ENCODE measurements around the gene FZD4.
A peak's percentile ranks its signal among the peaks of the same experiment; 100 is the strongest.
"Not testable (repeated sequence)": the region's sequence is repeated elsewhere in the genome, so short reads cannot be mapped to it uniquely, and the experiment has no call there.

Gene FZD4

DNA sequence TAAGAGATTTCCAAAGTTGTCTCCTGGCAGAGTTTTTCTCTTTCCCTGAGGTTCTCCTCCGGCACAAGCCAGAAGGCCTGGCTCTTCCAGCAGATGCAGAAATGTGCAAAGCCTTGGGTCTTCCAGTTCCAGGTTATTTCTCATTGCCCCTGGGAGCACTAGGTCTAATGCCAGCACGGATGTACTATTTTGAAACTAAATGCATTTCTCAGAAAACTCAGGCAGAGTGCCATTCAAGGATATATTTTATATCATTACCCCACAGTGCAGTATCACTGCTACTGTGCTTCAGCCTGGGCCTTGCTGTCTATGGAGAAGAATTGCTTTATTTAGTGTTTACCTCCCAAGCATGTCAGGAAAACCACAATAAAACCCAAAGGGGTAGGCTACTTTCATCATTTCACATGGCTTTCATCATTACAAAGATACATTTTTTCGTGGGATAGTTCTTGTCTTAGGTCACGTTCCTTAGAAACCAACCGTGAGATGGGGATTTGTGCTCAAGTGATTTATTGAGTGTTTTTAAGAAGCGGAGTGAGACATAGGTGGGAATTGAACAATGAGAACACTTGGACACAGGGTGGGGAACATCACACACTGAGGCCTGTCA is 22.4 kb upstream of the FZD4 start:
- no peak for DNase-seq (ENCODE audit: low read depth, low spot score)
- H3K4me3 ChIP-seq (ENCODE audit: low read depth, low read length): no peak overlapping the region
- in situ Hi-C loops (cut with HindIII; ENCODE audit: low sequenced_read_pairs): no loop called here
- TF ChIP-seq, protein P1, sequence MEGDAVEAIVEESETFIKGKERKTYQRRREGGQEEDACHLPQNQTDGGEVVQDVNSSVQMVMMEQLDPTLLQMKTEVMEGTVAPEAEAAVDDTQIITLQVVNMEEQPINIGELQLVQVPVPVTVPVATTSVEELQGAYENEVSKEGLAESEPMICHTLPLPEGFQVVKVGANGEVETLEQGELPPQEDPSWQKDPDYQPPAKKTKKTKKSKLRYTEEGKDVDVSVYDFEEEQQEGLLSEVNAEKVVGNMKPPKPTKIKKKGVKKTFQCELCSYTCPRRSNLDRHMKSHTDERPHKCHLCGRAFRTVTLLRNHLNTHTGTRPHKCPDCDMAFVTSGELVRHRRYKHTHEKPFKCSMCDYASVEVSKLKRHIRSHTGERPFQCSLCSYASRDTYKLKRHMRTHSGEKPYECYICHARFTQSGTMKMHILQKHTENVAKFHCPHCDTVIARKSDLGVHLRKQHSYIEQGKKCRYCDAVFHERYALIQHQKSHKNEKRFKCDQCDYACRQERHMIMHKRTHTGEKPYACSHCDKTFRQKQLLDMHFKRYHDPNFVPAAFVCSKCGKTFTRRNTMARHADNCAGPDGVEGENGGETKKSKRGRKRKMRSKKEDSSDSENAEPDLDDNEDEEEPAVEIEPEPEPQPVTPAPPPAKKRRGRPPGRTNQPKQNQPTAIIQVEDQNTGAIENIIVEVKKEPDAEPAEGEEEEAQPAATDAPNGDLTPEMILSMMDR (IDR thresholded peaks at IDR 0.05; ENCODE audit: low read depth, low read length): no peak

- H3K4me3 ChIP-seq (ENCODE audit: low read depth, low read length): no peak overlapping the region
- in situ Hi-C loops (cut with HindIII; ENCODE audit: low sequenced_read_pairs): no loop called here
- TF ChIP-seq, protein P1 (IDR thresholded peaks at IDR 0.05; ENCODE audit: low read depth, low read length): no peak
- no peak for DNase-seq (ENCODE audit: low read depth, low spot score)
Observed at GRCh38 chr11:86972734-86973133, 17.5 kb upstream of the FZD4 start.

- TF ChIP-seq, protein P1 (IDR thresholded peaks at IDR 0.05; ENCODE audit: low read depth, low read length): no peak
- no peak overlapping the region for H3K4me3 ChIP-seq (ENCODE audit: low read depth, low read length)
- no peak for DNase-seq (ENCODE audit: low read depth, low spot score)
- in situ Hi-C loops (cut with HindIII; ENCODE audit: low sequenced_read_pairs): no loop called here
Observed at GRCh38 chr11:86969258-86969657, 14.1 kb upstream of the FZD4 start.

- in situ Hi-C loops (cut with HindIII; ENCODE audit: low sequenced_read_pairs); H3K4me3 ChIP-seq (ENCODE audit: low read depth, low read length): not testable (repeated sequence)
Observed at GRCh38 chr11:86967601-86968000, 12.4 kb upstream of the FZD4 start.

DNA sequence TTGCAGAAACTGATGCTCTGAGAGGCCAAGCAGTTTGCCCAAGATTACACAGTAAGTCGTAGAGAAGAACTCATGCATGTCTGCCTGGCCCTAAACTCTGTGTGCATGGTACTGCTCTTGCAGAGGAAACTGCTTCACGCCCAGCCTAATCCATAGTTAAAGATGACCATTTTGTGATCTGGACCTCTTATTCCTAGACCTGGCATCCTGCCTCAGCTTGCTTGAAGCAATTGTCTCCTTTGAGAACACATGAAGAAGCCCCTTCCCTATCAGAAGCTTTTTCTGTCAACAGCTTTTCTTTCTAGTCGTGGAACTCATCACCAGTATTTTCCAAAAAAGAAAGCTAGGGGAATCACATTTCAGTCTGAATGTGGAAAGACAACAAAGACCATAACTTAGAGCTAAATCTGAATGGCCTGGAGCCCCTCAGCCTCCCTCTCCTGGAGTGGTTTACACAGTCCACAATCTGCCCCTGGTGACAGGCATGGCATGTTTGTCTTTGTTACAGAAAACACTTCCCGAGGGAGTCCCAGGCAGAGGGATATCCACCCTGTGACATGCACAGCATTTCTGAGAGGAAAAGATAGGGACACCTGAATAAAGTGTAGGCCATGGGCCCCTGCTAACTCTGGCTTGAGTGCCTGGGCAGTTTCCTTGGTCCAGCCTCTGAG is 2.9 kb upstream of the FZD4 start:
- no peak for DNase-seq (ENCODE audit: low read depth, low spot score)
- H3K4me3 ChIP-seq (ENCODE audit: low read depth, low read length): no peak overlapping the region
- in situ Hi-C loops (cut with HindIII; ENCODE audit: low sequenced_read_pairs): no loop called here
- TF ChIP-seq, protein P1 (IDR thresholded peaks at IDR 0.05; ENCODE audit: low read depth, low read length): no peak

More at GRCh38 chr11:86967601-86968000, 12.4 kb upstream of the FZD4 start:
- DNase-seq (ENCODE audit: low read depth, low spot score): not testable (repeated sequence)

DNA sequence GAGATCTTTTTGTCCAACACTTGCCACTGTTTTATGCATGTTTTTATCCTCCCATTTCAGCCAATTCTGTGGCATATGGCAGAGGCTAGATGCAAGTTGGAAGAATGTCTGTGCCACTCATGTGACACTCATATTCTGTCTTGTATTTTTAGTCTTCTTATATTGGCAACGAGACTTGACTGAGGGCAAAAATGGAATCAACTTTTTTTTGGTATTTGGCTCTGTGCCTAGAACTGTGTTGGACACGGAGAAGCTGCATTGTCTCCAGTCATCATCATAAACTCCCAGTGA is 1.7 kb upstream of the FZD4 start:
- TF ChIP-seq, protein P1 (IDR thresholded peaks at IDR 0.05; ENCODE audit: low read depth, low read length): no peak
- DNase-seq (ENCODE audit: low read depth, low spot score): no peak
- H3K4me3 ChIP-seq (ENCODE audit: low read depth, low read length): no peak overlapping the region
- in situ Hi-C loops (cut with HindIII; ENCODE audit: low sequenced_read_pairs): no loop called here

DNA sequence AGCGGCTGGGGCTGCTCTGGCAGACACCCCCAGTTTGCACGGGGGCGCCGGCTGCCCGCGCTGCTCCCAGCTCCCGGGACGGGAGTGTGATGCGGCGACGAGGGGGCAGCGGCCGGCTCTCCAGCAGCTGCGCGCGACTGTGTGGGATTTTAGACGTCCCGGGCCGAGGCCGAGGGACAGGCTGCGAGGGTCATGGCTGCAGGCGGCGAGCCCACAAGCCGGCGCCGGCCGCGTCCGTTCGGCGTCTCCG is 159 bp downstream of the FZD4 start:
- no peak for DNase-seq (ENCODE audit: low read depth, low spot score)
- in situ Hi-C loops (cut with HindIII; ENCODE audit: low sequenced_read_pairs): no loop called here
- H3K4me3 ChIP-seq (ENCODE audit: low read depth, low read length): peak overlapping the region; percentile 48
- TF ChIP-seq, protein P1 (IDR thresholded peaks at IDR 0.05; ENCODE audit: low read depth, low read length): no peak
